ENCODE data around the gene TTLL9.

The TTLL9 gene

GRCh38 chr20:31984981-31985471, 114.6 kb downstream of the TTLL9 start:
- Histone ChIP-seq H3K36me3 (peaks cover 4% of the 10 kb centered on the region; the same call in 1 of the 2 replicates), H3K9me3 (no peaks in the 10 kb centered on the region), H3K4me1 (no peaks in the 10 kb centered on the region), H3K27me3 (no peaks in the 10 kb centered on the region), H3K4me3 (ENCODE audit: low read depth, low read length) (no peak overlapping the region)
- no peak for TF ChIP-seq CTCF (IDR thresholded peaks at IDR 0.05; ENCODE audit: low read depth, low read length)
- no peak for DNase-seq

DNA sequence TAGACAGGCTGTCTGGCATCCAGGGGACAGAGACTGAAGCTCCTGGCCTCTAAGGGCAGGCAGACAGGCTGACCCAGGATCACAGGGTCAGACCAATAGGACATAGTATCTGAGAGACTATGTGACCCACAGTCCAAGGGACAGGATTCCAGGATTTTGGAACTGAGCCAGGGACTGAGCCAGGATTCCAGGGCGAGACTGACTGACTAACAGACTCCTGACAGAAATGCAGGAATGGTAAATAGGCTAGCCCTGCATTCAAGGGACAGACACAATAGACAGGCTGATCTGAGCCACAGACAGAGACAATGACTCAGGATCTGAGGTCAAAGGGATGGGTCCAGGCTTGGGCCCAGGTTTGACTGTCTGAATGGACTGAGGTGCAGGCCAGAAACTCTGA, 117.3 kb downstream of the TTLL9 start:
- peak; percentile 30 for DNase-seq
- H3K27me3 ChIP-seq = no peaks in the 10 kb centered on the region
- no peaks in the 10 kb centered on the region for H3K4me1 ChIP-seq
- no peak overlapping the region for H3K4me3 ChIP-seq (ENCODE audit: low read depth, low read length)
- no peaks in the 10 kb centered on the region for H3K9me3 ChIP-seq
- H3K36me3 ChIP-seq = peaks cover 4% of the 10 kb centered on the region; the same call in 1 of the 2 replicates
- TF ChIP-seq CTCF (IDR thresholded peaks at IDR 0.05; ENCODE audit: low read depth, low read length) = no peak

- H3K9me3 ChIP-seq = no peaks in the 10 kb centered on the region
- TF ChIP-seq CTCF (IDR thresholded peaks at IDR 0.05; ENCODE audit: low read depth, low read length) = no peak
These were observed 118.1 kb downstream of the TTLL9 start for GRCh38 chr20:31988430-31989015.

DNA sequence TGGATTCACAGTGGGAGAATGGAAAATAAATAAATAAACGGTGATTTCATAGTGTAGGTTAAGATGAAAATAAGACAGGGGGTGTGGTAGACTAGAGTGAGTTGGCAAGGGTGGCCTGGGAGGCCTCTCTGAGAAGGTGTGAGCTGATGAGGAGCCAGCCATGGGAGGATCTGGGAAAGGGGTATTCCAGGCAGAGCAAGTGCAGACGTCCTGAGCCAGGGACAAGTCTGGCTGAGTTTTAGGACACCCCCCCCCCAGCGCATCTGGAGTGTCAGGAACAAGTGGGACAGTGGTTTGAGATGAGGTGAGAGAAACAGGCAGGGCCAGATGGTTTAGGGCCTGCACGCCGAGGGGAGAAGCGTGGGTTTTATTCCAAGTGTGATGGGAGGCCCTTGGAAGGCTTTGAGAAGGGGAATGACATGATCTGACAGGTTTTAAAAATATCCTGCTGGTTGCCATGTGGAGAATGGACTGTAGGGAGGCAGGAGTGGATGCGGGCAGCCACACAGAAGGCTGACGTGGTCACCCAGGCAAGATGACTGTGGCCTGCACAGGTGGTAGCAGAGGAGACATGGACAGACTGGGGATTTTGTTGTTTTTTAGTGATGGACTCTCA, 118.7 kb downstream of the TTLL9 start:
- no peaks in the 10 kb centered on the region for H3K9me3 ChIP-seq
- H3K4me1 ChIP-seq = no peaks in the 10 kb centered on the region
- no peak overlapping the region for H3K4me3 ChIP-seq (ENCODE audit: low read depth, low read length)
- no peak for TF ChIP-seq CTCF (IDR thresholded peaks at IDR 0.05; ENCODE audit: low read depth, low read length)
- peaks cover 4% of the 10 kb centered on the region for H3K36me3 ChIP-seq
- no peaks in the 10 kb centered on the region for H3K27me3 ChIP-seq
- no peak for DNase-seq

More at GRCh38 chr20:31988430-31989015, 118.1 kb downstream of the TTLL9 start:
- DNase-seq = no peak
- peaks cover 4% of the 10 kb centered on the region; the same call in 1 of the 2 replicates for H3K36me3 ChIP-seq
- no peaks in the 10 kb centered on the region for H3K27me3 ChIP-seq
- H3K4me3 ChIP-seq (ENCODE audit: low read depth, low read length) = no peak overlapping the region
- H3K4me1 ChIP-seq = no peaks in the 10 kb centered on the region

DNA sequence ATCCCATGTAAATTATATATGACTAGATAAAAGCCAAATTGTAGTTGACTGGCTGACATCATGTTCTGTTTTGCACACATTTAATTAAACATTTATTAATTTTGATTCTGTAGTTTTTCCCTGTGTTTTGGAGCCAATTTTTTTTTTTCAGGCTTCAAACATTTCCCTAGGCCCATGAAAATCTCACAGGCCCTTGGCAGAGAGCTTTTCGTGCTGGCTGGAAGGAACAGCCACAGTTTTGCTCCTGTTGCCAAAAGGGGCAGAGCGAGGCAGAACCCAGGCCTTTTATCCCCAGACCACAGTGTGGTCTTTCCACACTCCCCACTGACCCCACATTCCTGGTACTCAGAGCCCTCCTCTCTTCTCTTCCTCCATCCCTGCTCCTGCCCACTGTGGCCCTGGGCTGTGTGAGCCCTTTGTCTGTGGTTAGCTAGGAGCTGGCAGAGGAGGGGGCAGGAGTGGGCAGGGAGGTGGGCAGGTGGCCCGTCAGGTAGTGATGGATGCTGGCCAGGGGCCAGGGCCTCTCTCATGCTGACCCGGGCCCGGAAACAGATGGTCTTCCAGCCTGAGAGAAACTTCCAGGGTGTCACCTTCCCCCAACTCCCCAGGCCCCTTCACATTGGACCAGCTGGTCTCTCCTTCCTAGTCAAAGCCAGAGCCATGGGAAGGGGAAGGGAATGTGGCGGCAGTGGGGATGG, 120.4 kb downstream of the TTLL9 start:
- Histone ChIP-seq H3K27me3 (no peaks in the 10 kb centered on the region), H3K4me1 (no peaks in the 10 kb centered on the region), H3K4me3 (ENCODE audit: low read depth, low read length) (no peak overlapping the region), H3K9me3 (no peaks in the 10 kb centered on the region), H3K36me3 (peaks cover 4% of the 10 kb centered on the region)
- TF ChIP-seq CTCF (IDR thresholded peaks at IDR 0.05; ENCODE audit: low read depth, low read length) = no peak
- DNase-seq = peak; percentile 25

DNA sequence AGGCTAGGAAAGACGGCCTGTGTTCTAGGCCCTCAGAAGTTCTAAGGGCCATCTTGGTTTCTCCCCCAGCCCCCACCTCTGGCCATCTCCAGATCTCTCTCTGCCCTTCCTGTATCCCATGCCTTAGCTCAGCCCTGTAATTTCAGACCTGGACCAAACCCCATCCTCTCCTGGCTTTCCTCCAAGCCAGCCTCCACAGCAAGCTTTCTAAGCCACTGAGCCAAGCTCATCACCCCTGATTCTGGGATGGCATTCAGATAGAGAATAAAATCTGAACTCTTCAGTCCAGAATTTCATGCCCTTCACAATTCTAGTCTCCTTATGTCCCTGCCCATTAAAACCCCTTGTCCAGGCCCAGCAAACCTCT, 120.9 kb downstream of the TTLL9 start:
- Histone ChIP-seq H3K36me3 (peaks cover 4% of the 10 kb centered on the region), H3K9me3 (no peaks in the 10 kb centered on the region), H3K4me1 (no peaks in the 10 kb centered on the region), H3K4me3 (ENCODE audit: low read depth, low read length) (no peak overlapping the region), H3K27me3 (no peaks in the 10 kb centered on the region)
- no peak for TF ChIP-seq CTCF (IDR thresholded peaks at IDR 0.05; ENCODE audit: low read depth, low read length)
- DNase-seq = no peak

Data from BE2C (cell line).